Spleen (tissue), 7 donors: ENCODE measurements around the gene KLHL2.

Source experiments
- CTCF ChIP-seq, 11 experiments: fragments of 200-600 bp in 7 of 11; fragments of 450-650 bp in 4 of 11; sonication (generic) in 4 of 11; IDR thresholded peaks in 8 of 11; conservative IDR thresholded peaks in 3 of 11; 1 replicate in 7 of 11; 2 replicates in 4 of 11; pipeline versions ENCODE4 v1.4.0 to v1.8.0; 2016 to 2021; ENCODE audit warnings: antibody characterized with exemption in 11 of 11, inconsistent platforms in 4 of 11, mild to moderate bottlenecking in 1 of 11
- POLR2A ChIP-seq, 3 donors: fragments of 450-650 bp; IDR thresholded peaks; one replicate each; pipeline ENCODE4 v1.5.1; 2017; ENCODE audit warnings: antibody characterized with exemption in 3 of 3, mild to moderate bottlenecking in 1 of 3
- donor health status: DM: no; HTN: no; CAD: no; lungs with moderate emphysema.
- donor health status: DM: no; HTN: no; CAD: no.
- donor health status: DM: no; HTN: no; CAD: no.

- TF ChIP-seq POLR2A (IDR thresholded peaks at IDR 0.05) (no peak), CTCF (IDR thresholded peaks at IDR 0.05 in 8 of 11, conservative IDR thresholded peaks at IDR 0.05 in 3 of 11) (no peak)
These were observed 102.1 kb downstream of the KLHL2 start for GRCh38 chr4:165309456-165309855.
